ENCODE data around the gene ZRANB3.

Gene ZRANB3

DNA sequence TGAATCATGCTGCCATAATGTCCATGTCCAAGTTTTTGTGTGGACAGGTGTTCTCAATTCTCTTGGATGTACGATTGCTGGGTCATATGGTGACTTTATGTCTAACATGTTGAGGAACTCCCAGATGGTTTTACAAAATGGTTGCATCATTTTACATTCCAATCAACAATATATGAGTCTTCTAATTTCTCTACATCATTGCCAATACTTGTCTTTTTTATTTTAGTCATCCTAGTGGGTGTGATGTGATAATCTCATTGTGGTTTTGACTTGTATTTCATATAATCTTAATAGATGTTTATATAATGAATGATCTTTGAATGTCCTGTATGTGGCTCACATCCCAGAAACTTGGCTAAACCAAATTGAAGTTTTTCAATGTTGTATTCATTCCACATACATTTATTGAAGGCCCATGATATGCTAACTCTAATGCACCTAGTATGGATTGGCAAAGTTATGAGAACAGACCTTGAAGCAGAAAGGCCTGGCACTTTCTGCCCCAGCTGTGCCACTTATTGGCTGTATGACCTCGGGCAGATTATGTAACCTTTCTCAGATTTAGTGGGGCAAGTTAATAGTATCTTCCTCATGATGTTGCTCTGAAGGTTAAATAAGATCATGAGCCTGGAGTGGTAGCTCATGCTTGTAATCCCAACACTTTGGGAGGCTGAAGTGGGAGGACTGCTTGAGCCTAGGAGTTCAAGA lies 273.5 kb downstream of the ZRANB3 start:
- peak overlapping the region; percentile 65 for H3K27ac ChIP-seq (ENCODE audit: low read depth, low read length)
- H2AFZ ChIP-seq (ENCODE audit: low read length, unreplicated experiment) = no peak overlapping the region
- no peaks in the 10 kb centered on the region for H3K79me2 ChIP-seq (ENCODE audit: control insufficient read depth, insufficient read depth, low read length, unreplicated experiment)
- no peaks in the 10 kb centered on the region for H3K27me3 ChIP-seq (ENCODE audit: insufficient read depth, low read length)
- H3K4me3 ChIP-seq (ENCODE audit: low read depth, low read length) = no peak overlapping the region
- H3K4me1 ChIP-seq (ENCODE audit: control insufficient read depth, insufficient read depth, low read length, unreplicated experiment) = peaks cover 18% of the 10 kb centered on the region
- peaks cover 2% of the 10 kb centered on the region; the same call in 1 of the 2 replicates for H3K36me3 ChIP-seq (ENCODE audit: insufficient read depth, low read length)

DNA sequence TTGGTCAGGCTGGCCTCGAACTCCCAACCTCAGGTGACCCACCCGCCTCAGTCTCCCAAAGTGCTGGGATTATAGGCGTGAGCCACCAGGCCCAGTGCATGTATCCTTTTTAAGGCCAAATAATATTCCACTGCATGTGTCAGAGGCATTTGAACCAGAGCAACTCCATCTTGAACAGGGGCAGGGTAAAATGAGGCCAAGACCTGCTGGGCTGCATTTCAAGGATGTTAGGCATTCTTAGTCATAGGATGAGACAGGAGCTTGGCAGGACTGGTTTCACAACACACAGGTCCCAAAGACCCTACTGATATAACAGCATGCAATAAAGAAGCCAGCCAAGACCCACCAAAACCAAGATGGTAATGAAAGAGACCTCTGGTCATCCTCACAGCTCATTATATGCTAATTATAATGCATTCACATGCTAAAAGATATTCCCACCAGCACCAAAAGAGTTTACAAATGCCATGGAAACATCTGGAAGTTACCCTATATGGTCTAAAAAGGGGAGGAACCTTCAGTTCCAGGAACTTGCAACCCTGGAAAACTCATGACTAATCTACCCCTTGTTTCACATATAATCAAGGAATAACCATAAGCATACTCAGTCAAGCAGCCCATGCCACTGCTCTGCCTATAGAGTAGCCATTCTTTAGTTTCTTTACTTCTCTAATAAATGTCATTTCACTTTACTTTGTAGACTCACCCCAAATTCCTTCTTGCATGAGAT lies 274.3 kb downstream of the ZRANB3 start:
- H3K27me3 ChIP-seq (ENCODE audit: insufficient read depth, low read length) = no peaks in the 10 kb centered on the region
- H3K4me3 ChIP-seq (ENCODE audit: low read depth, low read length) = no peak overlapping the region
- H2AFZ ChIP-seq (ENCODE audit: low read length, unreplicated experiment) = no peak overlapping the region
- no peaks in the 10 kb centered on the region for H3K79me2 ChIP-seq (ENCODE audit: control insufficient read depth, insufficient read depth, low read length, unreplicated experiment)
- peaks cover 2% of the 10 kb centered on the region; the same call in 1 of the 2 replicates for H3K36me3 ChIP-seq (ENCODE audit: insufficient read depth, low read length)
- H3K27ac ChIP-seq (ENCODE audit: low read depth, low read length) = peak overlapping the region; percentile 65
- H3K4me1 ChIP-seq (ENCODE audit: control insufficient read depth, insufficient read depth, low read length, unreplicated experiment) = peaks cover 18% of the 10 kb centered on the region

DNA sequence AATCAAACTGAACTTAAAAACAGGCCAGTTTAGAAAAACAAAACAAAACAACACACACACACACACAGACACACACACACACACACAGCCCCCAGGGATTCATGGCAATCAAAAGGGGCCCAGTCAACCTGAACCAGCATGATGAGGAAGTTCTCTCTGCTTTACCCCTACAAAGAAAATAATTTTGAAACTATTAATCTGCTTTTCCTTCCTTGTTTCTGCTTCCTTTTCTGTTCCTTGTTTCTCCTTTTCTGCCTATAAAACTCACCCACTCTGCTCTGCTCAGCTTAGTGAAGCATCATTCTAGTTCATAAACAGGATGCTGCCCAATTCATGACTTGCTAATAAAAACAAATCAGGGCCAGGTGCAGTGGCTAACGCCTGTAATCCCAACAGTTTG lies 275.8 kb downstream of the ZRANB3 start:
- Histone ChIP-seq H3K36me3 (ENCODE audit: insufficient read depth, low read length) (peaks cover 2% of the 10 kb centered on the region; the same call in 1 of the 2 replicates), H3K27me3 (ENCODE audit: insufficient read depth, low read length) (no peaks in the 10 kb centered on the region), H3K27ac (ENCODE audit: low read depth, low read length) (no peak overlapping the region), H3K4me1 (ENCODE audit: control insufficient read depth, insufficient read depth, low read length, unreplicated experiment) (peaks cover 18% of the 10 kb centered on the region), H2AFZ (ENCODE audit: low read length, unreplicated experiment) (no peak overlapping the region), H3K79me2 (ENCODE audit: control insufficient read depth, insufficient read depth, low read length, unreplicated experiment) (no peaks in the 10 kb centered on the region), H3K4me3 (ENCODE audit: low read depth, low read length) (no peak overlapping the region)

DNA sequence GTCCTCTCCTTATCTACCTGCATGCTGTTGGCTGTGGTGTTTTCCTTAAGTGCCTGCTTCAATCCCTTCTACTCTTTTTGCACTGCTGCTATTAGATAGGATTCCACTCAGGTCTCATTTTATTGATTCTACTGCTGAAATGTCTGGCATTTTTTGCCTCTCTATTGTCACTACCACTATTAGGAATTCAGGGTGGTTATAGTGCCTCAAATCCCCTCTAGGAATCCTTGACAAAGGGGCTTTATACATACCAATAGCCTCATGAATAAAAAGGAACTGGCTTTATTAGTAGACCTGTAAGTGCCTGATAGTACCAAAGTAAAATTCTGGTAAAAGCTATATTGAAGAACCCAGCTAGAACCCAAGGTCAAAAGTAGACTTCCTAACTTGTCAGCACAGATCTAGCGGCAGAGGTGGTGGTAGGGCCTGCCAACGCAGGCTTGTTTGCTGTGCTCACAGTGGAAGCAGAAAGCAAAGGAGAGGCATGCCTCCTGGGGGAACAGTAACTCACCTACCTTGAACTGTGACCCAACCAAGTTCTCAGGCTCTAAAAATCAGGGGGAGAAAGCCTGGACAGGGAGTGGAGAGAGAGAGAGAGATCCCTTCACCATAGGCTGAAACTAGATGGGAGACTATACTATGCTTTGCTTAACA lies 278.1 kb downstream of the ZRANB3 start:
- peaks cover 15% of the 10 kb centered on the region for H3K4me1 ChIP-seq (ENCODE audit: control insufficient read depth, insufficient read depth, low read length, unreplicated experiment)
- H2AFZ ChIP-seq (ENCODE audit: low read length, unreplicated experiment) = no peak overlapping the region
- no peak overlapping the region for H3K4me3 ChIP-seq (ENCODE audit: low read depth, low read length)
- no peaks in the 10 kb centered on the region for H3K79me2 ChIP-seq (ENCODE audit: control insufficient read depth, insufficient read depth, low read length, unreplicated experiment)
- H3K36me3 ChIP-seq (ENCODE audit: insufficient read depth, low read length) = peaks cover 2% of the 10 kb centered on the region; the same call in 1 of the 2 replicates
- H3K27ac ChIP-seq (ENCODE audit: low read depth, low read length) = no peak overlapping the region
- H3K27me3 ChIP-seq (ENCODE audit: insufficient read depth, low read length) = no peaks in the 10 kb centered on the region

DNA sequence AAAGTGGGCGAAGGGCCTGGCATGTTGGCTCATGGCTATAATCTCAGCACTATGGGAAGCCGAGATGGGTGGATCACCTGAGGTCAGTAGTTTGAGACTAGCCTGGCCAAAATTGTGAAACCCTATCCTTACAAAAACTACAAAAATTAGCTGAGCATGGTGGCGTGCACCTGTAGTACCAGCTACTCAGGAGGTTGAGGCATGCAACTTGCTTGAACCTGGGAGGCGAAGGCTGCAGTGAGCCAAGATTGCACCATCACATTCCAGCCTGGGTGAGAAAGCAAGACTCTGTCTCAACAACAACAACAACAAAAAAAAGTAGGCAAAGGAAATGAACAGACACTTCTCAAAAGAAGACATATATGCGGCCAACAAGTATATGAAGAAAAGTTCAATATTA lies 282.4 kb downstream of the ZRANB3 start:
- no peak overlapping the region for H3K27ac ChIP-seq (ENCODE audit: low read depth, low read length)
- H3K27me3 ChIP-seq (ENCODE audit: insufficient read depth, low read length) = no peaks in the 10 kb centered on the region
- H3K4me1 ChIP-seq (ENCODE audit: control insufficient read depth, insufficient read depth, low read length, unreplicated experiment) = peaks cover 7% of the 10 kb centered on the region
- no peaks in the 10 kb centered on the region for H3K79me2 ChIP-seq (ENCODE audit: control insufficient read depth, insufficient read depth, low read length, unreplicated experiment)
- no peak overlapping the region for H2AFZ ChIP-seq (ENCODE audit: low read length, unreplicated experiment)
- no peaks in the 10 kb centered on the region for H3K36me3 ChIP-seq (ENCODE audit: insufficient read depth, low read length)
- no peak overlapping the region for H3K4me3 ChIP-seq (ENCODE audit: low read depth, low read length)

DNA sequence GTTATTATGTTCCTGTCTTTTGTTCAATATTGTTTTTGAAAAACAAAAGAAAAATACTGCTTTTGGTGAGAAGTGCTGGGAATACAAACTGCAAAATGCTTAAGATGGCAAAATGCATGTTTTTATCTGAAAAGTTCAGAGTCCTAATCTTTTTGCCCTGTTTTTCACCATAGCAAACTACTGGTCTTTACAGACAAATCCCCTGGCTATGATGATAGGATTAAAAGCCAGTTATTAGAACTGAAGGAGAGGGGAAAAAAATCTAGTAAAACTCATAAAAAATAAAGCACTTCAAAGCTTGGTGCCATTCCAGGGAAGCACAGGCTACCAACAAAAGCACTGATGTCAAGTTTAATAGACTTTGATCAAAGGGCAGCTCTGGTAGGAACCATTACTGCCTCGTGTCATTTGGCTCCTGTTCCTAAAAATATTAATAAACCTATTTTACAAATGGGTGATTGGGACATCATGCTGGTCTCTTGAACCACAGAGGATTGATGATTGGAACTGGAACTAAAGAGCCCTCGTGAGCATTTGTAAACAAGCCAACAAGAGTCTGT lies 284.2 kb downstream of the ZRANB3 start:
- no peaks in the 10 kb centered on the region for H3K36me3 ChIP-seq (ENCODE audit: insufficient read depth, low read length)
- no peaks in the 10 kb centered on the region for H3K79me2 ChIP-seq (ENCODE audit: control insufficient read depth, insufficient read depth, low read length, unreplicated experiment)
- no peaks in the 10 kb centered on the region for H3K27me3 ChIP-seq (ENCODE audit: insufficient read depth, low read length)
- H3K4me1 ChIP-seq (ENCODE audit: control insufficient read depth, insufficient read depth, low read length, unreplicated experiment) = peaks cover 7% of the 10 kb centered on the region
- no peak overlapping the region for H3K4me3 ChIP-seq (ENCODE audit: low read depth, low read length)
- no peak overlapping the region for H3K27ac ChIP-seq (ENCODE audit: low read depth, low read length)
- no peak overlapping the region for H2AFZ ChIP-seq (ENCODE audit: low read length, unreplicated experiment)

DNA sequence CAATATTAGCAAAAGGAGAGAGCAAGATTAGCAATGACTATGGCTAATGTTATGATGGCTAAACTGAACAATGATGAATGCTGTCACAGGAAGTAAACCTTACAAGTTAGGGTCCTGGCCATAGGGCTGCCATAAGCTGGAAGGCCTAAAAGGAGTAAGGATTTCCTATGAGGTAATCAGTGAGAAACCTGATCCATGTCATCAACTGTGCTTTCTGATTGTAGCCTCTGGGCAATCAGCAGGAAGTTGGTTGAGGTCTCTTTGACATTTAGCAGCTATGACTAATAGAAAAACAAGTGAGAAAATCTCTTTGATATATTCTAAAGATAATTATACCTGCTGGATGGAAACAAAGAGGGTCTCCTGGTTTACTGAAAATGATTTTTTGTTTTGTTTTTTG lies 285.9 kb downstream of the ZRANB3 start:
- Histone ChIP-seq H3K79me2 (ENCODE audit: control insufficient read depth, insufficient read depth, low read length, unreplicated experiment) (no peaks in the 10 kb centered on the region), H3K27ac (ENCODE audit: low read depth, low read length) (no peak overlapping the region), H2AFZ (ENCODE audit: low read length, unreplicated experiment) (no peak overlapping the region), H3K27me3 (ENCODE audit: insufficient read depth, low read length) (no peaks in the 10 kb centered on the region), H3K4me3 (ENCODE audit: low read depth, low read length) (no peak overlapping the region), H3K36me3 (ENCODE audit: insufficient read depth, low read length) (no peaks in the 10 kb centered on the region), H3K4me1 (ENCODE audit: control insufficient read depth, insufficient read depth, low read length, unreplicated experiment) (peaks cover 7% of the 10 kb centered on the region)

DNA sequence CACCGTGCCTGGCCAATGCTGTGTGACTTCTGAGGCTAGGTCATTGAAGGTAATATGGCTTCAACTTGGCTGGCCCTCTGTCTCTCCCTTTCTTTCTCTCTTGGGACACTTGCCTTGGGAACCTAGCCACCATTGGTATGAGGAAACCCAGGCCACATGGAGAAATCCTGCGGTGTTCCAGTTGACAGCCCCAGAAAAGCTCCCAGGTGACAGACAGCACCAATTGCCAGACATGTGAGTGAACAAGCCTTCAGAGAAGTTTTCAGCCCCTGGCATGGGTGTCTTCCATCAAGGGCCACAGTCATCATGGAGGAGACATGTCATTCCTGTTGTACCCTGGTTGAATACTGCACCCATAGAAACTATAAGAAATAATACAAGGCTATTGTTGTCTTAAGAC lies 292.4 kb downstream of the ZRANB3 start:
- Histone ChIP-seq H3K4me1 (ENCODE audit: control insufficient read depth, insufficient read depth, low read length, unreplicated experiment) (no peaks in the 10 kb centered on the region), H3K36me3 (ENCODE audit: insufficient read depth, low read length) (no peaks in the 10 kb centered on the region), H3K79me2 (ENCODE audit: control insufficient read depth, insufficient read depth, low read length, unreplicated experiment) (no peaks in the 10 kb centered on the region), H3K27me3 (ENCODE audit: insufficient read depth, low read length) (no peaks in the 10 kb centered on the region), H3K27ac (ENCODE audit: low read depth, low read length) (no peak overlapping the region), H3K4me3 (ENCODE audit: low read depth, low read length) (no peak overlapping the region), H2AFZ (ENCODE audit: low read length, unreplicated experiment) (no peak overlapping the region)

DNA sequence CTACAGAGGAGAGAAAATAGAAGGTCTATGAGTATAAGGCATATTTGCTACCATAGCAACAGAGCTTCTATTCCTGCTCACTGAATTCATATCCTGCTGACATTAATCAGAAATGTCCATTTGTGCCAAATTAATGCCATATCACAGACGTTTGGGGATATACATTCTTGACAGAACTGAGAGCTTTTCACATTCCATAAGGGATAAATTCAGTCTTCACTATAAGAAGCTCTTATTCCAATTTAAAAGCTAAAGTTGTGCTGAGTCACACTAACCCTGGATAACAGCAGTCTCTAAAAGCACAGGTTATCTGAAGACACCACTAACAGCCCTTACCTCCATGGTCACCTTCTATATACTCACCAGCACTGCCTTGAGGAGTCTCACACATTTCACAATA lies 300.9 kb downstream of the ZRANB3 start:
- H3K36me3 ChIP-seq (ENCODE audit: insufficient read depth, low read length) = no peaks in the 10 kb centered on the region
- peaks cover 15% of the 10 kb centered on the region for H3K4me1 ChIP-seq (ENCODE audit: control insufficient read depth, insufficient read depth, low read length, unreplicated experiment)
- no peaks in the 10 kb centered on the region for H3K79me2 ChIP-seq (ENCODE audit: control insufficient read depth, insufficient read depth, low read length, unreplicated experiment)
- H3K4me3 ChIP-seq (ENCODE audit: low read depth, low read length) = no peak overlapping the region
- no peak overlapping the region for H2AFZ ChIP-seq (ENCODE audit: low read length, unreplicated experiment)
- H3K27me3 ChIP-seq (ENCODE audit: insufficient read depth, low read length) = no peaks in the 10 kb centered on the region
- no peak overlapping the region for H3K27ac ChIP-seq (ENCODE audit: low read depth, low read length)

DNA sequence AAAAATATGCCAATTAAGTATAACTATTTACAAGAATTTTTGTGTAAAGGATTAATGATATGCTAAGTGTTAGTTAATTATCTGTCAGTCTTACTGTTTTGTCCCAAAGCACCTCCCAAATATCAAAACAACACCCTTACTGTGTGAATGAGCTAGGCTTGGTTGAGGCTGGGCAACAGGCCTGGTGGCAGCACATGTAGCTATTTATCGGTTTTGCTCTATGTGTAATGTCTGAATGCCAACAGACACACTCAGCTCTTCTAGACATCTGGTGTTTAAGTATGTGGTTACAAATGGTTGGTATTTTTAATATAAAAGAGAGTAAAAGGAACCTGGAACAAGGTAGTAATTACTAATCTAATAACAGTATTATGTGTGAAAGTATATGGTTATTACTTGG lies 303.6 kb downstream of the ZRANB3 start:
- Histone ChIP-seq H3K27ac (ENCODE audit: low read depth, low read length) (peak overlapping the region; percentile 82), H3K79me2 (ENCODE audit: control insufficient read depth, insufficient read depth, low read length, unreplicated experiment) (no peaks in the 10 kb centered on the region), H3K36me3 (ENCODE audit: insufficient read depth, low read length) (no peaks in the 10 kb centered on the region), H3K27me3 (ENCODE audit: insufficient read depth, low read length) (no peaks in the 10 kb centered on the region), H3K4me3 (ENCODE audit: low read depth, low read length) (no peak overlapping the region), H3K4me1 (ENCODE audit: control insufficient read depth, insufficient read depth, low read length, unreplicated experiment) (peaks cover 15% of the 10 kb centered on the region), H2AFZ (ENCODE audit: low read length, unreplicated experiment) (no peak overlapping the region)
